Measurements from ENCODE around the gene DCPS. TPM values are rescaled to one million over a fixed set of nuclear protein-coding genes. Genes with fewer than 3 reads are reported as not detected.

Gene DCPS
- total and polyA plus RNA-seq, 8 donors: 1.8 to 60.3 (median 12.6) TPM

DNA sequence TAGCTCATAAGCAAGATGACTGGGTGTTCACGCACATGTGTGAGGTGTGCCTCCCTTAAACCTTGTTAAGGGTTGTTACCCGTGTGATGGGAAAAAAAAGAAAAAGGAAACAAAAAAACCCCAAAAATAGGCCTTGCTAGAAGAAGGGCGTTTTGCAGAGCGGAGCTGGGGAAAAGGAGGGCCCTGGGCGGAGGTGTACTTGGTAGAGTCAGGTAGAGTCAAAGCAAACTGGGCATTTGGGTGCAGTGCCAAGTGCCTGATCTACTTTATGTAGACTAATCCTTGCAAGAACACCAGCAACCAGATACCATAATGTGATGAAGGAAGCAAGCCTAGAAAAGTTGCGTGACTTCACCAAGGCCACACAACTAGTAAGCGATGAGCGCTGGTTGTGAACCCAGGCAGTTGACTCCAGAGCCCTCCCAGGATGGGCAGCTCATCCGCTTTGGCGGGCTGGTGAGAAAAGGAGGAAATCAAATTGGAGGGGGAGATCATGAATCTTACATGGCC is 22.1 kb upstream of the DCPS start:
- WGBS, 5 donors: 92 to 96% (median 92%) methylated on average over 10 of the region's 10 CpGs
- TF ChIP-seq EP300 (IDR thresholded peaks at IDR 0.05) (no peak), POLR2A (IDR thresholded peaks at IDR 0.05) (no peak), POLR2AphosphoS5 (IDR thresholded peaks at IDR 0.05) (no peak)
- TF ChIP-seq, protein P1, sequence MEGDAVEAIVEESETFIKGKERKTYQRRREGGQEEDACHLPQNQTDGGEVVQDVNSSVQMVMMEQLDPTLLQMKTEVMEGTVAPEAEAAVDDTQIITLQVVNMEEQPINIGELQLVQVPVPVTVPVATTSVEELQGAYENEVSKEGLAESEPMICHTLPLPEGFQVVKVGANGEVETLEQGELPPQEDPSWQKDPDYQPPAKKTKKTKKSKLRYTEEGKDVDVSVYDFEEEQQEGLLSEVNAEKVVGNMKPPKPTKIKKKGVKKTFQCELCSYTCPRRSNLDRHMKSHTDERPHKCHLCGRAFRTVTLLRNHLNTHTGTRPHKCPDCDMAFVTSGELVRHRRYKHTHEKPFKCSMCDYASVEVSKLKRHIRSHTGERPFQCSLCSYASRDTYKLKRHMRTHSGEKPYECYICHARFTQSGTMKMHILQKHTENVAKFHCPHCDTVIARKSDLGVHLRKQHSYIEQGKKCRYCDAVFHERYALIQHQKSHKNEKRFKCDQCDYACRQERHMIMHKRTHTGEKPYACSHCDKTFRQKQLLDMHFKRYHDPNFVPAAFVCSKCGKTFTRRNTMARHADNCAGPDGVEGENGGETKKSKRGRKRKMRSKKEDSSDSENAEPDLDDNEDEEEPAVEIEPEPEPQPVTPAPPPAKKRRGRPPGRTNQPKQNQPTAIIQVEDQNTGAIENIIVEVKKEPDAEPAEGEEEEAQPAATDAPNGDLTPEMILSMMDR (IDR thresholded peaks at IDR 0.05): no peak

DNA sequence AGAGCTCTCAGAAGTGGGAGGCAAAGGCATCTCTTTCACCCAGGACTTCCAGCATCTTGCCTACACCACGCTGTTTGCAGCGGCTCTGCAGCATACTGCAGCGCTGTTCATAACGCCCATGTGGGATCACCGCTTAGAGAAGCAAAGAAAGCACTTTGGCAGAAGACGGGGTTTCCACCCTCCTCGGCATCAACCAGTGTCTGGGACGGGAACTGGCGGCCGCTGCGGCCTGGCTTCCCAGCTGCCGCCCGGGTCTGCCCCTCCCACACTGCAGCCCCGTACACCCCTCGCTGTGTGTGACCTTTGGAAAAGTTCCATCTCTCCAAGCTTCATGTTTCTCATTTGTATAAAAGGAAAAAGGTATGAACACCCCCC is 21.5 kb upstream of the DCPS start:
- Histone ChIP-seq H3K9me3 (no peaks in the 10 kb centered on the region), H3K4me1 (peaks cover 8 to 47% (median 24%) of the 10 kb centered on the region in 4 donors), H3K27me3 (no peaks in the 10 kb centered on the region), H3K4me3 (peak overlapping the region; percentile 69 to 88 (median 80)), H3K36me3 (peaks cover 2 to 14% (median 12%) of the 10 kb centered on the region in 4 donors), H3K27ac (peak overlapping the region; percentile 90 to 100 (median 91))
- 0 to 5% (median 1%) methylated on average over 8 to 15 of the region's 15 CpGs for WGBS, 5 donors
- peak; percentile 34 to 81 for DNase-seq
- TF ChIP-seq POLR2AphosphoS5 (IDR thresholded peaks at IDR 0.05): no peak
- TF ChIP-seq, protein P1 (IDR thresholded peaks at IDR 0.05): no peak
- TF ChIP-seq EP300 (IDR thresholded peaks at IDR 0.05): no peak
- no peak for TF ChIP-seq POLR2A (IDR thresholded peaks at IDR 0.05)
- intact Hi-C loops (cut with DNase I; ENCODE audit: low total_unique reads): no loop called here

More for the DNA sequence above, 22.1 kb upstream of the DCPS start:
- no peak for DNase-seq
- Histone ChIP-seq H3K4me1 (peaks cover 8 to 47% (median 24%) of the 10 kb centered on the region in 4 donors), H3K36me3 (peaks cover 9 to 21% (median 16%) of the 10 kb centered on the region in 4 donors), H3K9me3 (no peaks in the 10 kb centered on the region), H3K4me3 (peak overlapping the region in 3 of 4 donors; percentile 69 to 81 (median 79)), H3K27ac (peak overlapping the region in 4 of 5 donors; percentile 90 to 100 (median 94)), H3K27me3 (no peaks in the 10 kb centered on the region)
- intact Hi-C loops (cut with DNase I; ENCODE audit: low total_unique reads): no loop called here

DNA sequence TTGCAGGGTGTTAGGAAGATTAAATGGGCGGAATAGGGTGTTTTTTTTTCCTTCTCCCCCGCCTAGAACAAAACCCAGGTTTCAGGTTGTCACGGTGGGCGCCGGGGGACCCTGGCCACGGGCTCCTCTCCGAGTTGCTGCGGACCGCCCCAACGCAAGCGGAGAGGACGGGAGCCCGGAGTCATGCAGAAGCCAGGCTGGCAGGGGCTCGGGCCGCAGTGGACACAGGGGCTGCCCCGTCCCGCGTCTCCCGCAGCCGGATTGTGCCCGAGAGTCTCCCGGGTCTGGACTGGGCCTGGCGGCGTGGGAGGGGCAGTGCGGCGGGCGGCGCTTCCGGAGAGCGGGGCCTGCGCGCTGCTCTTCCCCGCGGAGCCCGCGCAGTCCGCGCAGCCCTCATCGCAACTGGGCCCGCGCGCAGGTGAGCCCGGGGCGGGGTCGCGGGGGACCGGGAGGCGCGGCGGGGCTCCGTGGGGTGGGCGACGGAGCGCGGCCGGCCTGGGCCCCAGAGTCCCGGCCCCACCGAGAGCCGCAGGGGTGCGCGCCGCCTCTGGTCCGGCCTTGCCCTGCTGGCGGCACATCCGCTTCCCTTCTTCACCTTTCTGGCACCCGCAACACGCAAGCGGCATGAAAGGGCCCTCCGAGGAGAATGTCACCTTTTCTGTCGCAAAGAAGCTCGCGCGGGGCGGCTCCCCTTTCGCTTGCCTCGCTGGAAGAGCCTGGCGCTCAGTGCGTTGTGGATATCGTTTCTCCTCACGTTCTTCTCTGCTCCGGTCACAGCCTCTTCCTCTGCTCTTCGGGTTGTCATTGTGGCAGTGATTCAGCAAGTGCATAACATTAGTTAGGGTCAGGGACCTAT is 20.9 kb upstream of the DCPS start, which contains the start of gene TIRAP:
Gene TIRAP (plus strand): TSS at position 358 of the 856 bp plus-strand sequence. CDS start 7,802 bp downstream, outside the sequence.
- WGBS, 5 donors: 0 to 1% (median 0%) methylated on average over 19 to 82 of the region's 82 CpGs
- H3K4me3 ChIP-seq: peak within 1 kb of the TSS; percentile 69 to 88 (median 80)
- H3K27me3 ChIP-seq: no peaks in the 10 kb centered on the region
- peaks cover 0 to 14% (median 10%) of the 10 kb centered on the region in 4 donors for H3K36me3 ChIP-seq
- peaks cover 8 to 47% (median 24%) of the 10 kb centered on the region in 4 donors for H3K4me1 ChIP-seq
- intact Hi-C loops (cut with DNase I; ENCODE audit: low total_unique reads): no loop called here
- TF ChIP-seq POLR2AphosphoS5 (IDR thresholded peaks at IDR 0.05) (peak; percentile 14 to 67 (median 65)), EP300 (IDR thresholded peaks at IDR 0.05) (no peak), POLR2A (IDR thresholded peaks at IDR 0.05) (no peak)
- TF ChIP-seq, protein P1 (IDR thresholded peaks at IDR 0.05): peak in 3 of 7 experiments; percentile 4 to 41 (median 11)
- peak; percentile 73 to 87 for DNase-seq
- peak within 1 kb of the TSS; percentile 90 to 100 (median 91) for H3K27ac ChIP-seq
- H3K9me3 ChIP-seq: no peaks in the 10 kb centered on the region

DNA sequence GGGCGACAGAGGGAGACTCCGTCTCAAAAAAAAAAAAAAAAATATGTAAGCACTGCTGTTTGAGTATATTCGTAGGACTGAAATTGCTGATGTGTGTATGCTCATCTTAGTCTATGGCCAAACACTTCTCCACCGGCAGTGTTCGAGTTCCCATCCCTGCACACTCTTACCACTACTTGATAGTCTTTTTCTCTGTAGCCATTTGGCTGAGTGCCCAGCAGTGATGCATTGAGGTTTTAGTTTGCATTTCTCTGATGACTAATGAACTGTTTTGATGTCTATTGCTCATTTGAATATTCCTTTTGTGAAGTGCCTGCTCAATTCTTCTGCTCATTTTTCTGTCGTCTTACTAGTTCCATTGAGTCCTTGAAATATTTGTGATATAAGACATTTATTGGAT is 19.0 kb upstream of the DCPS start:
- peaks cover 0 to 26% (median 20%) of the 10 kb centered on the region in 4 donors for H3K36me3 ChIP-seq
- no peaks in the 10 kb centered on the region for H3K9me3 ChIP-seq
- peak; percentile 76 to 87 for DNase-seq
- intact Hi-C loops (cut with DNase I; ENCODE audit: low total_unique reads): no loop called here
- no peaks in the 10 kb centered on the region for H3K27me3 ChIP-seq
- peak overlapping the region in 1 of 4 donors; percentile 69 for H3K4me3 ChIP-seq
- peaks cover 8 to 47% (median 24%) of the 10 kb centered on the region in 4 donors for H3K4me1 ChIP-seq
- WGBS, 5 donors: 45 to 50% (median 46%) methylated on average over 6 of the region's 6 CpGs
- TF ChIP-seq, protein P1 (IDR thresholded peaks at IDR 0.05): no peak
- peak in 1 of 3 donors; percentile 31 for TF ChIP-seq POLR2AphosphoS5 (IDR thresholded peaks at IDR 0.05)
- no peak overlapping the region for H3K27ac ChIP-seq
